NCI-H524 treated with DMSO at 0.1 percent for 48 hours (cell line): ENCODE data around the gene SPA17.
A peak's percentile ranks its signal among the peaks of the same experiment; 100 is the strongest.

Source experiments
- DNase-seq: peaks from one replicate; lab custom pipeline; 2025; lab: John Stamatoyannopoulos, UW

SPA17 gene

DNA sequence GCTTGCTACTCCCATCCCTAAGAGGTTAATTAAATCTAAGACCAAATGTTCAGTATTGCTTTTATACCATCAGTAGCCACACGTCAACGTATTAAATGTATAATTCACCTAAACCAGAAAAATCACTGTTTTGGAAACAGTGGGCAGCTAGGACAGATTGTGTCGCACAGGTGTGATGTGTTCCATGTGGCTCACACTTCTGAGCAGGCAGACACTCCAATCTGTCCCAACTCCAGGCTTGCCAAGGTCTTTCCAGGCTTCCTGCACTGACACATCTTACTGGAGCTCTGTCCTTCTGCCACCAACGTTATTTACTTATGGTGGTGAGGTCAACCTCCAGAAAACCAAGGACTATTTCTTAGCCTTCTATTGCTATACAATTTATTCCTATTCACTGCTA is 11.6 kb upstream of the SPA17 start:
- DNase-seq = no peak

DNA sequence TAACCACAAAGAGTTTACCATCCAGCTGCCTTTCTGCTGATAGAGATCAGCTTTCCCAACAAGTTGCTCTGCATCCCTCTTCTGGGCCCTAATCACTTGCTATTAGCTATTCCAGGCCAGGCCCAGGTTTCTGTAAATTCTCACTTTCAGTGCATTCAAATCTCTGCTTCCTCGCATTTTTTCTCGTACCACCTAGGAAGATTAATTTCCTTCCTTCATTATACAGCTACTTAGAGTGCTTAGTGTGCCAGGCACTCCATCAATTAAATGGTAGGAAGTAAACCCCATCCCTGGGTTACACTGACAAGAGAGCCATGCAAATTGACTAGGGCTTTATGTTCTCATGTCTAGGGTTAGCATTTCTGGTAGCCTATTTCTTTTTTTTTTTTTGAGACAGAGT is 9.8 kb upstream of the SPA17 start:
- DNase-seq = no peak

DNA sequence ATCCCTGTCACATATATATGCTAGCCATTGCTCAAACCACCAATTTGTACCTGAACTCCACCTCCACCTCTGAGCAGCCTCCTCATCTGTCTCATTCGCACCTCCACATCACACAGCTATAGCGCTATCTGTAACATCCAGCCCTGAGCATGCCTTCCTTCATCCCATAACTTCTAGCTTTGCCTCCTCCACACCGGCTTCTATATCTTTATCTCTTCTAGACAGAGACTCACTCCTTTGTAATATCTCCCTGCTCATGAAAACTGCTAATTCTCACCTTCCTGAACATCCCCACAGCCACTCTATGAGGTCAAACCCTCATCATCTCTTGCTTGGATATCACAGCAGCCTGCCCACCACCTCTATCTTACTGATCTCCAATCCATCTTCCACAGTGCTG is 6.1 kb upstream of the SPA17 start:
- DNase-seq = no peak

DNA sequence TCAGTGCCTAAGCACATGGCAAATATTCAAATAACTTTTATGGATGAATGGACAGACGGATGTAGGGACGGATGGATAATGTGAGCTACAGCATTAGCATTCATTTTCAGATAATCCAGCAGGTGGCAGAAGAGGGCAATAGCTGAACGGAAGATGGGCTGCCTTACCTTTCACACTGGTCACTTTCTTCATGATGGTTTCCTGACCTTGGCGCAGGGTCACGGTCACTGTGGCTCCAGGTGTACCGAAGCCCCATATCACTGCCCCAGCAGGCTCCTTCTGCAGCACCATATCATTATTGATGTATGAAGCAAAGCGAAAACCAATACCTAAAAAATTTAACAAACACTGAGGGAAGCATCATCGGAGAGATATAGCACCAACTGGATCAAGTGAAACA is 4.5 kb upstream of the SPA17 start:
- DNase-seq = no peak

DNA sequence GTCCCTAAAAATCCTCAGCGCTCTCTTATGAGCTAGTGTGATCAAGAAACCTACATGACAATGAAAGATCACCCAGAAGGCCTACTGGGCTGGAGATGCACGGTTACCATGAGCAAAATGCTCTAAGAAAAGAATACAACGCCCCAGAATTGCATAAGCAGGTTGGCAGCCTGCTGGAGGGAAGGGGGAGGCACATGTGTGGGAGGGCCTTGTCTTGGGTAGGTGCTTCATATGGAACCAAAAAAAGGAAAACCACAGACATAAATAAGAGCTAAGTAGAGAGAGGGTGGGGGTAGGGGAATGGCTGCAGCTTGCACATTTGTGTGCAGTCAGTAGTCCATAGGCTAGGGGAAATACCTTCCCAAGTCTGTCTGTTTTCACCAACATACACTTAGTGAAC is 3.0 kb upstream of the SPA17 start:
- DNase-seq = no peak

DNA sequence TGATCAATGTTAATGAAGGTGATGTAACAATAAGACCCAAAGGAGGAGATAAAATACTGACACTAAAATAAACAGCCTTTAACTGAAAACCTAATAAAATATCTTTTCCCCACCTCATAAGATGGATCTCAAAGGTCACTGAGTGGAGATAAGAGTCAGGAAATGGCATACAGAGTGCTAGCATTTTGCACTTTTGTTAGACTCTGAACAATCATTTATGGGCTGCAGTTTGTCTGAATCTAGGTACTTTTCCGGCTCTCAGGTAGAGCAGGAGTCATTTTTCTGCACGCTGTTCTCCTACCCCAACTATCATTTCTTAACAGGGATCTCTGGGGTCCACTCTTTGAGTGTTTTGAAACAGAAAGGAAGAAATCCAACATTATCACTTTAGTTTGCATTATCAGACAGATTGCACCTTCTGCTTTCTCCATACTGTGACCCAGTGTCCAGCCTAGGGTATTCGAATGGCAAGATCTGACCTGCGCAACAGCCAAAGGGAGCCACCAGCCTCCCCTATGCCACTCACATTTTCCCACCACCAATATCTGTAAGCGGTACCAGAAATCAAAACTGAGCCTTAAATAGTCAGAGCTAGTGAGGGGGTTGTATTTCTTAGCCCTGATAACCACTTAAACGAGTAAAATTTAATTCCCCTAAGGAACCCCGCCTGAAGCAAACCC is 1.0 kb upstream of the SPA17 start:
- DNase-seq = no peak

DNA sequence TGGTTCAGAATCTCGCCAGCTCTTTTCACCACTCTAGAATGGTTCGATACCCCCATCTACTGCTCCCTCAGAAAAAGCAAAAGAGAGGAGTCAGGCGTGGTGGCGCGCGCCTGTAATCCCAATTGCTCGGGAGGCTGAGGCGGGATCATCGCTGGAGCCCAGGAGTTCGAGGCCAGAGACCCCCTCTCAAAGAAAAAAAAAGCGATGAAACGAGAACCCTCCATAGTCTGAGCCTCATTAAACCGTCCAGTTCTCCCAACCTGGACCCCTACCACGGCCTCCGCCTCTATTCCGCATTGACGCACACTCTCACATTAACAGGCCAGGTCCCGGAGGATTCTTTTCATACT is 439 bp downstream of the SPA17 start:
- no peak for DNase-seq

DNA sequence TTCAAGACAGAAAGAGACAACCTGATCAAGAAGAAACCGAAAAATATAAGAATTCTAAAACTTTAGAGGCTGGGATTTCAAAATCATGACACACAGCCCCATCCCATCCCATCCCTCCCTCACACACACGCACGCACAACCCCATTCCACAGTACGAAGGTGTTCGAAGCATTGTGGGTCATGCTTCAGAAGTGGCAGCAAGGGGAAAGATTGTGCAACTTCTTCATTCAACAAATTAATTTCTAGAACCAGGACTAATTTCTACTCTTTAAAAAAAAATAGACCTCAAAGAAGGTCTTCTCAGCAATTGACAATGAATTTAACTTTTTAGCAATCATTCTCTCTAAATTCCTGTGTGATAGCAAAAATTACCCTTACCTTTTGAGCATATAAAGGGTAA is 867 bp downstream of the SPA17 start:
- DNase-seq = no peak

DNA sequence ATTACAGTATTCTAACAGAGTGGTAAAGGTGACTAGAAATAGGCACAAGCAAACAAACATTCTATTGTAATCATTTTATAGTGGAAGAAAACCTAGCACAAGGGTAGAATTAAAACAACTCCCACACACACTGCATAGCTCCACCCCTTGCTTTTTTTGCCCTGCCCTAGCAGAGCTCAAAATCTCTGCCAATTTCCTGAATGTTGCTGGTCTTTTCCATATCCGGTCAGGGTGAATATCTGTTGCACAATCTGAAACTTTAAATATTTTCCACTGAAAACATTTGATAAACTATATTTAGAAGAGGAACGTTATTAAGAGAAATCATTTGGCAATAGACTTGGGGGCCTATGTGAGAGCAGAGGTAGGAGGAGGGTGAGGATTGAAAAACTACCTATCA is 2.7 kb downstream of the SPA17 start:
- DNase-seq = no peak

DNA sequence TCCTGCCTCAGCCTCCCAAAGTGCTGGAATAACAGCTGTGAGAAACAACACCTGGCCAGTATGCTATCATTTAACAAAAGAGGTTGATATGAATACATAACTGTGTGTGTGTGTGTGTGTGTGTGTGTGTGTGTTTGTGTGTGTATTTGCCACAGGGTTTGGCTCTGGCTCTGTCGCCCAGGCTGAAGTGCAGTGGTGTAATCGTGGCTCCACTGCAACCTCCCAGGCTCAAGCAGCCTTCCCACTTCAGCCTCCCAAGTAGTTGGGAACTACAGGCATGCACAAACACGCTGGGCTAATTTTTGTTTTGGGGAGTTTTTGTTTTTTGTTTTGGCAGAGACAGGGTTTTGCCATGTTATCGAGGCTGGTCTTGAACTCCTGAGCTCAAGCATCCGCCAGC is 4.7 kb downstream of the SPA17 start:
- DNase-seq = no peak

DNA sequence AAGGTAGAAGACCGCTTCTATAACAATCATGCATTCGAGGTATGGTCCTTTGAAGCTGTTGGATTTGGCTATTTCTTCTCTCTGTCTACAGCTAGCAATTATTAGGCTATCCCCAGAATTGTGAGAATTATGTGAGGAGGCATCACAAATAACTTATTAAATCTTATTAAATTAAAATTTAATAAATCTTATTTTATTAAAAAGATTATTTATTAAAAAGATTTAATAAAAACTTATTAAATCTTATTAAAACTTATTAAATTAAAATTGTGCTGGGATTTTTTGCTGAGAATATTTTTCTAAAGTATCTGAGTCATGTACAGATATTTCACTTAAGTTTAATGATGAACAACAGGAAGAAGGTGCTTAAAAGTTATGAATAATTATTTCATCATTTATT is 7.7 kb downstream of the SPA17 start:
- no peak for DNase-seq

DNA sequence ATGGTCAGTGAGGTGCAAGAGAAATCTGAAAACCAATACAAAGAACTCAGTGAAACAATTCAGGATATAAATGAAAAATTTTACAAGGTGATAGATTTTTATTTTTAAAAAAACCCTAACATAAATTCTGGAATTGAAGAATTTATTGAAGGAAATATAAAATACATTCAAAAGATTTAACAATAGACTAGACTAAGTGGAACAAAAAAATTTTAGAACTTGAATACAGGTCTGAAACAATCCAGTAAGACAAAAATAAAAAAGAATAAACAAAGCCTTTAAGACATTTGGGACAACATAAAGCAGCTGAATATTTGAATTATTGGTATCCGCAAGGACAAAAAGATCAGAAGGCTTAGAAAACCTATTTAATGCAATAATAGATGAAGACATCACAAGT is 8.7 kb downstream of the SPA17 start:
- DNase-seq = no peak

DNA sequence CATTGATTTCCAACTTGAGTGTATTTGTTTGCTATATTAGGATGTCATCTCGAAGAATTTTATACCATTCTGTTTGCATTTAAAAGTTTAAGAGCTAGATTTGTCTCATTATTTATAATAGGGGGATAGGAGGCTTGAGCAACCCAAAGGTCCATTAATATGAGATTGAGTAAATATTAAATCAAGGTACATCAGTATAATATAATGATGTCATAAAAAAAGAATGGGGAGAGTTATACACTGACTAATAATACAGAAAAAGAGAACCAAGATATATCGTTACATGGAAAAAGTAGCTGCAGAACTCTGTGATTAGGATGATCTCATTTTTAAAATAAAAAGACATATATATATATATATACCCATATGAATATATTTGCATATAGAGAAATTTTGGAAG is 19.4 kb downstream of the SPA17 start:
- no peak for DNase-seq

DNA sequence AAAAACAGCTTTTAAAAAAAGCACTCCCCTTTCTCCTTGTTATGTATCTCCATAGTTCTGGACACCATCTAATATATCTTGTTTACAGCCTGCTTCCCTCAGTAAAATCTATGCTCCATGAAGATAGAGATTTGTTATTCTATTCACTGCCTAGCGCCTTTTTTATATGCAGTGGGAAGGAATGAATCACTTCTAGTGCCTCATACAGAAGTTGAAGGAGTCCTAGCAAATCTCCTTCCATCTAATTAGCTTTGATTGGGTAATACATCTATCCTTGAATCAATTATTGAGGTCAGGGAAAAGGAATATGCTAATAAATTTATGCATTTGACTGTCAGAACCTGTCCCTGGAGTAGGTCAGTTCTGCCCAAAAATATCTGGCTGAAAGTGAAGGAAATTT is 25.8 kb downstream of the SPA17 start:
- DNase-seq = no peak

DNA sequence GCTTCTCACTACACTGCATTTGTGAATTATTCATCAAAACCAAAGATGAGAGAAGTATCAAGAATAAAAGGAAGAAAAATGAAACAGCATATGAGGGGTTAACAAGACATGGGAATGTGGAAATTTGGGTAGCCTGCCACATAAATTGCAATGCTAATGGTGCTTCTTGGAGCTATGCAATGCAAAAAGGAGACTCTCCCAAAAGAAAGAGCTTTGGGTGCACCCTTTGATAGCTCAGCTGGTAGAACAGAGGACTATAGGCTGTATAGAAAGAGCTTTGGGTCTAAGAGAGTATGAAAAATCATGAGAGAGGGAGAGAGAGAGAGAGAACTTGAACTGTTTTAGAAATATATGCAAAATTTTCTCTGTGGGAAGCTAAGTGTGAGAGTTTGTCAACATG is 26.3 kb downstream of the SPA17 start:
- no peak for DNase-seq

DNA sequence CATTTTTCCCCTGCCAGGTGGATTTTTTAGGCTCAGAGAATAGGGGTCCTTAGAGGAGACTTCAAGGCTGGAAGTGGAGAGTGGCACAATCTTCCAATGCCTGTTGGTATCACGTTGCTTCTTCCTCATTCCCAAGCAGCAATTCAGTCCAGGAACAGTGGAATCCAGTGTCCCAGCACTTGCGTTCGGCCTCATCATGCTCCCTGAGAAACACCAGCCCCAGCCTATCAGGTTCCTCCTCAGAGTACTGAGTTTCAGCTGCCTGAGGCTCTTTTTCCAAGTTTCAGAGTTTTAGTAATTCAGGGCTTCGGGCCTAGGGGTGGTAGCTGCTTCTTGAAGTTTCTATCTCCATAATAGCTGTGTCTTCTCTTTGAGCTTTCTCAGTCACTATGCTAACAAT is 34.1 kb downstream of the SPA17 start:
- DNase-seq = no peak

DNA sequence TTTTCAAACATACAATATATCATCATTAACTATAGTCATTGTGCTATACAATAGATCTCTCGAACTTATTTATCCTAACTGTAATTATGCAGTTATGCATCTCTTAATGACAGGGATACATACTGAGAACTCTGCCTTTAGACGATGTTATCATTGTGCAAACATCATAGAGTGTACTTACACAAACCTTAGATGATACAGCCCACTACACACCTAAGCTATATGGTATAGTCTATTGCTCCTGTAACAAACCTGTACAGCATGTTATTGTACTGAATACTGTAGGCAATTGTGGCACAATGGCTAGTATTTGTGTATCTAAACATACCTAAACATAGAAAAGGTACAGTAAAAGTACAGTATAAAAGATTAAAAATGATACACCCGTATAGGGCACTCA is 38.7 kb downstream of the SPA17 start:
- DNase-seq = no peak

DNA sequence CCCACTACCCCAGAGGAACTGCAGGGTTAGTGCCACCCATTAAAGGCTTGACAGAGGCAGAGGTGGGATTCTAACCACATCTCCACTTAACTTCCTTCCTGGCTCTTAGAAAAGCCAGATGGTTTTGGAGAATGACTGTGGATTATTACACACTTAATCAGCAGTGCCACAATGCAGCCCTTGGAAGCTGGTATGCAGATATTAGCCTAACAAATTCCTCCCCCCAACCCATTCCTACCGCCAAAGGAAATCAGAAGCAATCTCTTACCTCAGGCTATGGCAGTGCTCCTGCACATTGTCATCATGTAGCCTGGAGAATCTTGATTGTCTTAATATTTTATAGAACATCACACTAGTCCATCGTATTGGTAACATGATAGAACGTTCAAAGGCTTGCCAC is 42.9 kb downstream of the SPA17 start:
- DNase-seq = peak; percentile 57

DNA sequence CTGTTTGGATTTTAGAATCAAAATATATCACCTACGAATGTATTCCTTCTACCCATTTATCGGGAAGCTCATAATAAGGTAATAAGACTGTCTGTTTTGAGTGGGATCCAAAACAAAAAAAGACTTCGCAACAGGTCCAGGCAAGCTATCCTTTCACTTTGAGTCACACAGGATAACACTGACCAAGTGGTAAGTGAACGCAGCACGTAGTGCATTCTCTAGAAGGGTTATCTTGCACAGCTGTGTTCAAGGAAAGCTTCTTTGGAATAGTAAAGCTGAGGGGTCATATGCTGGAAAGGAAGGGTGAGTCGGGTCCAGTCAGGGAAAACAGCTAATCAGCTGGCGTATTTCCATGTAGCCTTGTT is 43.7 kb downstream of the SPA17 start:
- no peak for DNase-seq

DNA sequence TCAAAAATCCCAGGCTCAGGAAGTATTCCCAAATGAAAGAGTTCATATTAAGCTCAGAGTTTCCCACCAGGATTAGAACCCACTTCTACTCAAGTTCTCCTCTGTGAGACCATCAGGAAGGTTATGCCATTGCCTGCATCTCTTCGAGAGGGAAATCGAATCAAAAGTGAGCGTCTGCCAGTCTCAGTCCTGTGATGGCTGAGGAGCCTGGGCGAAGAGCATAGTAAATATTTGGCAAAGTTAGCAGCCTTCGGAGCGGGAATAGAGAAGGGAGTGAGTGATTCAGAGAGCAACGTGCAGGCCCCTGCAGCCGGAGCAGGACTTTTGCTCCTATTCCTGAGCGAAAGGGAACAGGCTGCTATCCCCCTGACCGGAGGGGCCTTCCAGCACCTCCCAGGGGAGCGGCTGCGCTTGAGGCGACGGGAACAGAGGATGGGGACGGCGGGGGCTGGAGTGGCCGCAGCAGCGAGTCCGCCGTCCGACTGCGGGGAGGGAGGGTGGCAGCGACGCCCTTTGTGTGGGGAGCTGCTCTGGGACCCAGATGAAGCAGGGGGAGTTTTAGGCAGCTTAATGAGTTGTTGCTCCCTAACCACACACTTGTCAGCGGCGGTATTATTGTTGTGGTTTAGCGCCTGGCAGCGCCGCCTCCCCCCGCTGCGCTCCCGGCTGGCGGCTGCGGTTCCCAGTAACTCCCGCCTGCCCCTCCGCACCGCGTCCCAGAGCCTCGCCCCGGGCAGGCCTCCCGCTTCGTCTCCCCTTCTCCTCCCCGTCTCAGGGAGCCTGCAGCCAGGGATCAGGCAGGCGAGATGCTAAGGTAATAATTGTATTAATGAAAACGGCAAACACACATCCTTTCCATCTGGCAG is 44.3 kb downstream of the SPA17 start:
- no peak for DNase-seq

DNA sequence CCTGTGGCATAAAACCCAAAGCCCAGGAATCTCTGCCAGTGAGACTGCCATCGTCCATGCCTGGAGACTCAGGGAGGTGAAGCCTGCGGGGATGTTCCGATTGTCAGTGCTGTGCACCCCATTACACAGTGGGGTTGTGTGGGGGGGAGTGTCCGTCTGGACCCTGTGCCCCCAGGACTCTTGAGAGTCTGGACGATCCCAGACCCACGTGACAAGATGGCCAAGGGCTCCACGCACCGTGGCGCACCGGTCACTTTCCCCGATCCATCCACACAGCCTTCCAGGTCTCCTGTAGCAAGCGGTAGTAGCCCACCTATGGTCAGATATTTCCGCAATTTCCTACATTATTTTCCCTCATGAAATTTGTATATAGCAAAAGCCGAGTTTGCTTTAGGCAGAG is 45.1 kb downstream of the SPA17 start:
- DNase-seq = no peak

DNA sequence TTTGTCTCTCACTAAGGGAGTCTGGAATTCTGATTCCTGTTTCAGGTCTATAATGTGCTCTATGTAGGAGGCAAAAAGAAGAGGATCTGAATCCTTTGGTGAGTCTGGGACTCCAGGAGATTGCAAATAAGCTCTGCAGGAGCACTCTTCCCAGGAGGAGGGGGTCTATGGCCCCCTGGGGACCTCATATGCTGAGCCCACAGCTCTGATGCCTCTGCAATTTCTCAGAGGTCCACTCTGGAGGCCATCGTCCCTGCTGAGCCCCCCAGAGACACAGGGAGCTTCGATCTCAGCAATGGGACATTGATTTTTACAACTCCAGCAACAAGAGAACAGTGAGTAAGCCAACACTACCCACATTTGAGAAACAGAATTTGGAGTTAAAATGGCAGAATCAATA is 45.8 kb downstream of the SPA17 start:
- DNase-seq = no peak

DNA sequence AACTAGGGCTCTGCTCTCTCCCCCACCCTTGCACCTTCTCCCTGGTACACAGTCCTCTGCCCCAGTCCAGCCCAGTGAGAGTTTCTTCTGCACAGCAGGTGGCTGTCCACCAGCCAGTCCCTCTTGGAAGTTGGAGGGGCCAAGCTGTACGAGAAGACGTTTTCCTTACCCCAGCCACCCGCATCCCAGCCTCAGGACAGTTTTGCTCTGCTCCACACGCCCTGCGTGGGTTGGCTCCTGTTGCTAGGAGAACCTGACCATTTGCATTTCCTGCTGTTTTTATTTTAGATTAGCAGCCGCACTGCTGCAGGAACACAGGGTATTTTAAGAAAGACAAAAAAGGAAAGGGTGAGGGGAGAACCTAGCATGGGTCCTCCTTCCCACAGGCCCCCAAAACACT is 48.5 kb downstream of the SPA17 start:
- no peak for DNase-seq
